Measurements from ENCODE around the gene NFIX. TPM values are rescaled to one million over a fixed set of nuclear protein-coding genes. Genes with fewer than 3 reads are reported as not detected.
A peak's percentile ranks its signal among the peaks of the same experiment; 100 is the strongest.

NFIX gene
- total RNA-seq, 4 donors from 2014 or later: 31.9 to 128 (median 105) TPM

DNA sequence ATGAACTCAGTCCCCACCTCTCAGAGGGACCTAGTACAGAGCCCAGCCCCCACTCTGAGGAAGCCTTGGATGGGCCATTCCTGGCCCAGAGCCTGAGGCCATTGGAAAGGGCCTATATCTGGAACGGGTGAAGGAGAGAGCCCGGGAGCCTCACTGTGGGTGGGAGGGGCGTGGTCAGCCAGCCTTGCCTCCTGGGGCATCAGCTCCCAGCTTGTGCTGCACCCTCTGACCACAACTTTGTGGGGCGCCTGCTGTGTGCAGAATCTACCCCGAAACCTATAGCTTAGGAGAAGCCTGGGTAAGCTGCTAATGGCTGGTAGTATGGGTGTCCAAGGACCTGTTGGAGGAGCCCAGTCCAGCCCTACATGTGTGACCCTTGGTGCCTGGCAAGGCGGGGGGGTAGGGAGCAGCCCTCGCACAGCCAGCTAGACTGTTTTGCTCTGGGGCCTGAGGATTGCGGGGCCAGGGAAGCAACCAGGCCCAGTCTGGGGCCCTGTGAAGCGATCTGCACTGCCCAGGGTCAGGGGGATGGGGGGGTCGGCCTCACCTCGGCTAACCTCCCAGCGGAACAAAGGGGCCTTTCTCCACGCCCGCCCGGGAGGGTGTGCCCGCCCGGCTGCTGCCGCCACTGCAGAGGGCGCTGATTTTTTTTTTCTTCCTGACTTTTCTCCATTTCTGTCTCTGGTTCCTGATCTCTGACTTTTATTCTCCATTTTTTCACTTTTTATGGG lies 65.1 kb downstream of the NFIX start:
- no peak for TF ChIP-seq POLR2A (IDR thresholded peaks at IDR 0.05)
- TF ChIP-seq, protein P1, sequence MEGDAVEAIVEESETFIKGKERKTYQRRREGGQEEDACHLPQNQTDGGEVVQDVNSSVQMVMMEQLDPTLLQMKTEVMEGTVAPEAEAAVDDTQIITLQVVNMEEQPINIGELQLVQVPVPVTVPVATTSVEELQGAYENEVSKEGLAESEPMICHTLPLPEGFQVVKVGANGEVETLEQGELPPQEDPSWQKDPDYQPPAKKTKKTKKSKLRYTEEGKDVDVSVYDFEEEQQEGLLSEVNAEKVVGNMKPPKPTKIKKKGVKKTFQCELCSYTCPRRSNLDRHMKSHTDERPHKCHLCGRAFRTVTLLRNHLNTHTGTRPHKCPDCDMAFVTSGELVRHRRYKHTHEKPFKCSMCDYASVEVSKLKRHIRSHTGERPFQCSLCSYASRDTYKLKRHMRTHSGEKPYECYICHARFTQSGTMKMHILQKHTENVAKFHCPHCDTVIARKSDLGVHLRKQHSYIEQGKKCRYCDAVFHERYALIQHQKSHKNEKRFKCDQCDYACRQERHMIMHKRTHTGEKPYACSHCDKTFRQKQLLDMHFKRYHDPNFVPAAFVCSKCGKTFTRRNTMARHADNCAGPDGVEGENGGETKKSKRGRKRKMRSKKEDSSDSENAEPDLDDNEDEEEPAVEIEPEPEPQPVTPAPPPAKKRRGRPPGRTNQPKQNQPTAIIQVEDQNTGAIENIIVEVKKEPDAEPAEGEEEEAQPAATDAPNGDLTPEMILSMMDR (IDR thresholded peaks at IDR 0.05 in 4 of 5, conservative IDR thresholded peaks at IDR 0.05 in 1 of 5): no peak
- Histone ChIP-seq H3K36me3 (no peaks in the 10 kb centered on the region), H3K4me1 (peaks cover 95 to 96% of the 10 kb centered on the region in 2 donors), H3K27ac (peak overlapping the region; percentile 92 to 100 (median 96)), H3K27me3 (no peaks in the 10 kb centered on the region), H3K4me3 (peak overlapping the region; percentile 29 to 59 (median 54)), H3K9me3 (no peaks in the 10 kb centered on the region)
- in situ Hi-C loops (cut with MboI; ENCODE audit: low sequenced_read_pairs in 4 of 4) (no loop called here), intact Hi-C loops (cut with DNase I; ENCODE audit: low total_unique reads) (loop anchor here (5.0 kb wide), 2 partner anchors 33 to 58 kb away; no protein-coding TSS in a partner anchor)
- DNase-seq (no peak), ATAC-seq (no peak)

DNA sequence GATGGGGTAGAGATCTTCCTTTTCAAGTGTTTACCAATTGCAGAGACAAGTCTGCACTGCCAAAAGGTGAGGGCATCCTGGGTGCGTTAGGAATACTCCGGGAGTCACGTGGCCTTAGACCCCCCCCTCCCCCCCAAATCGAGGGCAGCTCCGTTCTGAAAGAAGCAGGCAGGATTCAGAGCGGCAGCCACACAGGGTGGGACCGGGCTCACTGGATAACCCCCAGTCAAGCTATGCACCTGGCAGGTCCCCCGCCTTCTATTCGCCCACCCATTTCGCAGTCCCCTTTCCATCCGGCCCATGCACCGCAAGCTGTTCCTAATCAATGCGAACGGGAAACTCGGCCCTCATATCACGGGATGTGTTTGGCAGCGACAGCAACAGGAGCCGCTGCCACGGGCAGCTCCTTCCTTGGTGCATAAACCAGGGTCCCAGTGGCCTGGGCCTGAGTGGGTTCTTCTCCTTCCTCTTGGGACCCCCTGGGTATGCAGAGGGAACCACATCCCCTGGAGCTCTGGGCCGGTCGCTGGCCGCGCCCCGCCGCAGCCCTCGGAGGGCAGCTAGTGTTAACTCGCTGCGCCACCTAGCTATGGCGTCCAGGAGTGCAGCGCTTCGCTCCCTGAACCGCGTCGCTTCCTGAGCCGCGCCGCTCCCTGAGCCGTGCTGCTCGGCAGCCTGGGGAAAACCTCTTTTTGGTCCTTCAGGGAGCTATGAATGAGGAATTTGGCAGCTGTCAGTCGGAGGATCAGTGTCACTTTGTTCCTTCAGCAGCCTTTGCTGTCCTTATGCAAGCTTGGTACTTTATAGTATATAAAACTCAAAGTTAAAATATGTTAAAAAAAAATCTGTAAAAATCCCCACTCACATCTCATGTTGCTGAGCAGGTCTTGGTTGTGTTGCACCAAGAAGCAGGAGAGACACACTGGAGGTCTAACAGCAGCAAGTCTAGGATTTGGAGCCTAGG lies 66.0 kb downstream of the NFIX start:
- H3K4me3 ChIP-seq: peak overlapping the region; percentile 29 to 59 (median 54)
- no peaks in the 10 kb centered on the region for H3K9me3 ChIP-seq
- intact Hi-C loops (cut with DNase I; ENCODE audit: low total_unique reads): loop anchor here (1.0 to 5.0 kb wide), 4 partner anchors 25 to 78 kb away; no protein-coding TSS in a partner anchor
- no peaks in the 10 kb centered on the region for H3K36me3 ChIP-seq
- ATAC-seq (peak; percentile 50 to 53), DNase-seq (peak; percentile 72 to 82)
- no peaks in the 10 kb centered on the region for H3K27me3 ChIP-seq
- H3K4me1 ChIP-seq: peaks cover 95 to 96% of the 10 kb centered on the region in 2 donors
- TF ChIP-seq POLR2A (IDR thresholded peaks at IDR 0.05): no peak
- TF ChIP-seq, protein P1 (IDR thresholded peaks at IDR 0.05 in 4 of 5, conservative IDR thresholded peaks at IDR 0.05 in 1 of 5): peak; percentile 88 to 99 (median 96)
- in situ Hi-C loops (cut with MboI; ENCODE audit: low sequenced_read_pairs in 4 of 4): no loop called here
- H3K27ac ChIP-seq: peak overlapping the region; percentile 92 to 100 (median 96)

GRCh38 chr19:13062317-13062716 lies 67.0 kb downstream of the NFIX start:
- H3K36me3 ChIP-seq: no peaks in the 10 kb centered on the region
- intact Hi-C loops (cut with DNase I; ENCODE audit: low total_unique reads) (loop anchor here (5.0 kb wide), 2 partner anchors 35 to 60 kb away; no protein-coding TSS in a partner anchor), in situ Hi-C loops (cut with MboI; ENCODE audit: low sequenced_read_pairs in 4 of 4) (no loop called here)
- peaks cover 95 to 96% of the 10 kb centered on the region in 2 donors for H3K4me1 ChIP-seq
- ATAC-seq: no peak
- no peak overlapping the region for H3K4me3 ChIP-seq
- H3K27ac ChIP-seq: peak overlapping the region; percentile 92 to 100 (median 96)
- H3K9me3 ChIP-seq: no peaks in the 10 kb centered on the region
- DNase-seq: no peak
- no peaks in the 10 kb centered on the region for H3K27me3 ChIP-seq
- TF ChIP-seq POLR2A (IDR thresholded peaks at IDR 0.05): no peak

DNA sequence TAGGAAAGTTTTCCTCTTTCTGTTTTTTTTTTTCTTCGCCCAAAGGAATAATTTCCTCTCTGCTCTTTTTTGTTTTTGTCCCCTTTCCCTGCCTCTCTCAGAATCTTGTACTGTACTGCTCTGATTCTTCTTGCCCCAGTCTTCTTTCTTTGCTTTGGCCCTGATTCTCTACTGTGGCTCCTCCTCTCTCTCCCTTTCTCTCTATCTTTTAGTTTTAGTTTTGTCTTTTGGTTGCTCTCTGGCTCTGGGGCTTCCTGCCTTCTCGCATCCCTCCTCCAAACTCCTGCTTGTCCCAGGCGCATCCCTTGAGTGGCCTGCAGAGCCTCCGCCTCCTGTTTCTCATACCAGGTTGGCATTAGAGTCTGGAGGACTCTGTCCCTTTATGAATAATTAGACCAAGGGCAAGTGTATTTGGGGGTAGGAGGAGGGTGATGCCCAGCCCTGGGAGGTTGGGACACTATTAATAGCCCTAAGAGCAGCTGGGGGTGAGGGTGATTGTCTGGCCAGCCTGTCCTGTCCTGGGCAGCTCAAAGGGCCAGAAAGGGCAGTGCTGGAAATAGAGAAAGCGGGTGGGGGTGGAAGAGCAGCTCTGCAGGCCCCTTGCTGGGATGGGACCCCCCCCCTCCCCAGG lies 68.3 kb downstream of the NFIX start:
- peak overlapping the region; percentile 92 to 100 (median 96) for H3K27ac ChIP-seq
- no peaks in the 10 kb centered on the region for H3K9me3 ChIP-seq
- H3K27me3 ChIP-seq: no peaks in the 10 kb centered on the region
- peaks cover 95 to 96% of the 10 kb centered on the region in 2 donors for H3K4me1 ChIP-seq
- peak overlapping the region in 2 of 4 donors; percentile 19 to 26 for H3K4me3 ChIP-seq
- DNase-seq (peak; percentile 88 to 96), ATAC-seq (peak; percentile 73)
- no peaks in the 10 kb centered on the region for H3K36me3 ChIP-seq
- in situ Hi-C loops (cut with MboI; ENCODE audit: low sequenced_read_pairs in 4 of 4) (no loop called here), intact Hi-C loops (cut with DNase I; ENCODE audit: low total_unique reads) (loop anchor here (5.0 kb wide), 2 partner anchors 36 to 61 kb away; no protein-coding TSS in a partner anchor)
- TF ChIP-seq POLR2A (IDR thresholded peaks at IDR 0.05): peak; percentile 54 to 70
- TF ChIP-seq, protein P1 (IDR thresholded peaks at IDR 0.05 in 4 of 5, conservative IDR thresholded peaks at IDR 0.05 in 1 of 5): no peak

Measured in gastrocnemius medialis (tissue), 4 donors.